ACC112 (cell line): Measurements from ENCODE around the gene ULK1.

ENCODE experiments used
- H2AFZ ChIP-seq: fragments of 200-600 bp; sonication (generic); one replicate; pipeline ENCODE4 v1.6.0; 2017; ENCODE audit warnings: antibody characterized with exemption, low read length; ENCODE audit not compliant: unreplicated experiment
- H3K27ac ChIP-seq: fragments of 200-600 bp; sonication (generic); 2 replicates; pipeline ENCODE4 v1.5.1; 2014; ENCODE audit warnings: low read depth, mild to moderate bottlenecking, antibody characterized with exemption, low read length, moderate library complexity
- H3K27me3 ChIP-seq: fragments of 200-600 bp; sonication (generic); 2 replicates; pipeline ENCODE4 v1.6.1; 2014; ENCODE audit warnings: mild to moderate bottlenecking, antibody characterized with exemption, low read length, moderate library complexity, mixed read lengths; ENCODE audit not compliant: insufficient read depth
- H3K36me3 ChIP-seq: fragments of 200-600 bp; sonication (generic); 2 replicates; pipeline ENCODE4 v1.6.1; 2016; ENCODE audit warnings: mild to moderate bottlenecking, antibody characterized with exemption, low read length, moderate library complexity, mixed read lengths; ENCODE audit not compliant: insufficient read depth
- H3K4me1 ChIP-seq: fragments of 200-600 bp; sonication (generic); one replicate; pipeline ENCODE4 v1.6.1; 2016; ENCODE audit warnings: low read length, mixed read lengths; ENCODE audit not compliant: insufficient read depth, unreplicated experiment, control insufficient read depth
- H3K4me3 ChIP-seq: fragments of 200-600 bp; sonication (generic); 2 replicates; pipeline ENCODE4 v1.5.1; 2014; ENCODE audit warnings: mild to moderate bottlenecking, low read depth, low read length
- H3K79me2 ChIP-seq: fragments of 200-600 bp; sonication (generic); one replicate; pipeline ENCODE4 v1.6.0; 2016; ENCODE audit warnings: low read length; ENCODE audit not compliant: control insufficient read depth, unreplicated experiment, insufficient read depth

ULK1 gene

DNA sequence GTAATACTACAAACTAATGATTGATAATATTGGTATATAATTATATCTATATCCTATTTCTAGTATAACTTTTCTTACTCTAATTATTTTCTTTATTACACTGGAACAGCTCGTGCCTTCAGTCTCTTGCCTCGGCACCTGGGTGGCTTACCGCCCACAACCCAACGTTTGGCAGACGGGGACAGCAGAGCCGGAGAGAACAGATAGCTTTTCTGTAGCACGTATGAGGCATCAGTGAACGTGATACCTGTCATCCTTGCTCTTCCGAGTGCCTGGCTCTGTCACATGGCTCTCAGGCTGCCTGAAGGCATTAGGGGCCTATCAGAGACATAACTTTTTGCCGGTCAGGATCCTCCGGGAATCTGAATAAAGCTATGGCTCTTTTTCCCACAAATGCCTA, 40.1 kb downstream of the ULK1 start:
- peaks cover 14% of the 10 kb centered on the region for H3K79me2 ChIP-seq
- peaks cover 18% of the 10 kb centered on the region; the same call in 1 of the 2 replicates for H3K36me3 ChIP-seq
- H3K27ac ChIP-seq = no peak overlapping the region
- H3K4me1 ChIP-seq = peaks cover 6% of the 10 kb centered on the region
- H3K4me3 ChIP-seq = no peak overlapping the region
- H3K27me3 ChIP-seq = no peaks in the 10 kb centered on the region
- H2AFZ ChIP-seq = no peak overlapping the region

DNA sequence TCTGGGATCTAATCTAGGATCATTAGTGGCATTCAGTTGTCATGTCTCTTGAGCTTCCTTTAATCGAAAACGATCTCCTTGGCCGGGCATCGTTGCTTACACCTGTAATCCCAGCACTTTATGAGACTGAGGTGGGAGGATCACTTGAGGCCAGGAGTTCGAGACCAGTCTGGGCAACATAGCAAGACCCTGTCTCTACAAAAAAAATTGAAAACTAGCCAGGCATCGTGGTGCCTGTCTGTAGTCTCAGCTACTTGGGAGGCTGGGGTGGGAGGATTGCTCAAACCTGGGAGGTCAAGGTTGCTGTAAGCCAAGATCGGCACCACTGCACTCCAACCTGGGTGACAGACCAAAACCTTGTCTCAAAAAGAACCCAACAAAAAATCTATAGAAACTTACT, 43.7 kb downstream of the ULK1 start:
- no peak overlapping the region for H3K27ac ChIP-seq
- no peaks in the 10 kb centered on the region for H3K79me2 ChIP-seq
- H2AFZ ChIP-seq = no peak overlapping the region
- no peaks in the 10 kb centered on the region for H3K4me1 ChIP-seq
- H3K4me3 ChIP-seq = no peak overlapping the region
- no peaks in the 10 kb centered on the region for H3K27me3 ChIP-seq
- peaks cover 11% of the 10 kb centered on the region; the same call in 1 of the 2 replicates for H3K36me3 ChIP-seq

DNA sequence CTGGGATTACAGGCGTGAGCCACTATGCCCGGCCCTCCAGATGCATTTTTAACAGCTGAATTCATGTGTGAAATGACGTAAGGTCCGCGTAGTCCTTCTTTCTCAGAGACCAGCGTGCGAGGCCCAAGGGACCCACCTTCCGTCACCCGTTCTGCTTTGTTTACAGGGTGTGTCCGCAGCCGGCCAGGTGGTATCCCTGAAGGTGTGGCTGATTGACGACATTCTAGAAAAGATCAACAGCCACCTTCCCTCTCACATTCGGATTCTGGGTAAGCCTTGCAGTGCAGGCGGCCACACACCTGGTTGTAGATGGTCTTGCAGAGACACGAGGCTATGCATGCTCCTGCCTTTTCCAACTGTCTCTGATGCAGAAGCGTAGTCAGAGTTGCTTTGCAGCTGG, 44.6 kb downstream of the ULK1 start:
- Histone ChIP-seq H3K36me3 (0 out of 2 replicates have a peak, but pooled peaks cover 4% of the 10 kb centered on the region), H3K4me1 (no peaks in the 10 kb centered on the region), H3K79me2 (no peaks in the 10 kb centered on the region), H3K27ac (no peak overlapping the region), H2AFZ (no peak overlapping the region), H3K27me3 (no peaks in the 10 kb centered on the region), H3K4me3 (no peak overlapping the region)

DNA sequence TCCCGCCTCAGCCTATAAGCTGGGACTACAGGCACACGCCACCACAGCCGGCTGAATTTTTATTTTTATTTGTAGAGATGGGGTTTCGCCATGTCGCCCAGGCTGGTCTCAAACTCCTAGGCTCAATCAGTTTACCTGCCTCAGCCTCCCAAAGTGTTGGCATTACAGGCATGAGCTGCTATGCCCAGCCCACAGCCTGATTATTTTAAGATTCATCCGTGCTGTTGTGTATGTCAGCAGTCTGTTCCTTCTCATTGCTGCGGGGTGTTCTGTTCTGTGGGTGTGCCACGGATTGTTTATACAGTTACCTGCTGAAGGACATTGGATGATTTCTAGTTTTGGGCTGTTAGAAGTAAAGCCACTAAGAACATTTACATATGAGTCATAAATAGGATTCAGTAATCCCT, 45.7 kb downstream of the ULK1 start:
- H3K4me1 ChIP-seq = no peaks in the 10 kb centered on the region
- no peaks in the 10 kb centered on the region for H3K27me3 ChIP-seq
- H3K27ac ChIP-seq = no peak overlapping the region
- H3K79me2 ChIP-seq = no peaks in the 10 kb centered on the region
- 0 out of 2 replicates have a peak, but pooled peaks cover 4% of the 10 kb centered on the region for H3K36me3 ChIP-seq
- no peak overlapping the region for H3K4me3 ChIP-seq
- no peak overlapping the region for H2AFZ ChIP-seq

DNA sequence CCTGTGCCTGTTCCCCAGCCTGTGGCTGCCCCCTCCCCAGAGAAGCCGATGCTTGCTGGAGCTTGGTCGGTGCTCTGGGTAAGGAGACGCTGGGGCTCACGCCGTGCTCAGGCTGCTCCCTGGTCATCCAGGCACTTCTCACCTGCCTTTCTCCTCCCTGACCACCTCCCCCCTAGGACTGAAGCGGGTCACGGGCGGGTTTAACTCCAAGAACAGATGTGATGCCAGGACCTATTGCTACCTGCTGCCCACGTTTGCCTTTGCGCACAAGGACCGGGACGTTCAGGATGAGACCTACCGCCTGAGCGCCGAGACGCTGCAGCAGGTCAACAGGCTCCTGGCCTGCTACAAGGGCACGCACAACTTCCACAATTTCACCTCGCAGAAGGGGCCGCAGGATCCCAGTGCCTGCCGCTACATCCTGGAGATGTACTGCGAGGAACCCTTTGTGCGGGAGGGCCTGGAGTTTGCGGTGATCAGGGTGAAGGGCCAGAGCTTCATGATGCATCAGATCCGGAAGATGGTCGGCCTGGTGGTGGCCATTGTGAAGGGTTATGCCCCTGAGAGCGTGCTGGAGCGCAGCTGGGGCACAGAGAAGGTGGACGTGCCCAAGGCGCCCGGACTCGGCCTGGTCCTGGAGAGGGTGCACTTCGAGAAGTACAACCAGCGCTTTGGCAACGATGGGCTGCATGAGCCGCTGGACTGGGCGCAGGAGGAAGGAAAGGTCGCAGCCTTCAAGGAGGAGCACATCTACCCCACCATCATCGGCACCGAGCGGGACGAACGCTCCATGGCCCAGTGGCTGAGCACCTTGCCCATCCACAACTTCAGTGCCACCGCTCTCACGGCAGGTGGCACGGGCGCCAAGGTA, 46.9 kb downstream of the ULK1 start:
- Histone ChIP-seq H3K79me2 (no peaks in the 10 kb centered on the region), H3K27ac (no peak overlapping the region), H3K4me1 (no peaks in the 10 kb centered on the region), H3K27me3 (no peaks in the 10 kb centered on the region), H3K4me3 (no peak overlapping the region), H2AFZ (no peak overlapping the region), H3K36me3 (0 out of 2 replicates have a peak, but pooled peaks cover 4% of the 10 kb centered on the region)

DNA sequence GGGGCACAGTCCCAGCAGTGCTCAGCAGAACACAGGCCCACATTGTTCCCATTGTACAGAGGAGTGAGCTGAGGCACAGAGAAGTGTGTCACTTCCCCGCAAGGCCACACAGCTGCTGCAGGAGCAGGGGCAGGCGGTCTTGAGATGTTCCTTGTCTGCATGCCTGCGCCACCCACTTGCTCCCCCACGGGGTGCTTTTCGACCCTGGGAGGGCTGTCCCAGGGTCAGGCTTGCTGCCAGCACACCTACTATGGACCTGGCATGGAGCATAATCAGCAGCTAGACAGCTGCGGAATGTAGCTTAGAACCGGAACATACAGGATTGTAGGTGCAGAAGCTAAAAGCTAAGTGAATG, 47.5 kb downstream of the ULK1 start:
- no peak overlapping the region for H3K27ac ChIP-seq
- H3K79me2 ChIP-seq = no peaks in the 10 kb centered on the region
- H3K4me1 ChIP-seq = no peaks in the 10 kb centered on the region
- 0 out of 2 replicates have a peak, but pooled peaks cover 4% of the 10 kb centered on the region for H3K36me3 ChIP-seq
- H3K4me3 ChIP-seq = no peak overlapping the region
- no peak overlapping the region for H2AFZ ChIP-seq
- H3K27me3 ChIP-seq = no peaks in the 10 kb centered on the region

DNA sequence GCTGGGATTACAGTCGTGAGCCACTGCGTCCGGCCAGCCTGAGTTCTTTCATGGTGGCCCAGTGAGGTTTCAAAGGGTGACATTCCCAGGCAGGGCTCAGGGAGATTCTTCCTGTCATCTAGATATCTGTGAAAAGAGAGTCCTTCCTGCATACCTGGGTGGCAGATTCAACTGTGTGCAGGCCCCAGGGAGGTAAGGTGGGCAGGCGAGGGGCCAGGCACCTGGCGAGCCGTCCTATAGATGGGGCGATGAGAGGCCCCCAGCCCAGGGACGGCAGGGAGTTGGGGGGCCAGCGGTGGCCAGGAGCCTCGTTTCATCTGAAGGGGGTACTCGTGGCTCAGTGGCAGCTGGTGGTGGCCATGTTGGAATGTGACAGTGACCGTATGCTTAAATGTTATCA, 48.2 kb downstream of the ULK1 start:
- no peak overlapping the region for H2AFZ ChIP-seq
- H3K4me1 ChIP-seq = no peaks in the 10 kb centered on the region
- H3K36me3 ChIP-seq = 0 out of 2 replicates have a peak, but pooled peaks cover 4% of the 10 kb centered on the region
- no peaks in the 10 kb centered on the region for H3K79me2 ChIP-seq
- no peaks in the 10 kb centered on the region for H3K27me3 ChIP-seq
- no peak overlapping the region for H3K27ac ChIP-seq
- H3K4me3 ChIP-seq = no peak overlapping the region

DNA sequence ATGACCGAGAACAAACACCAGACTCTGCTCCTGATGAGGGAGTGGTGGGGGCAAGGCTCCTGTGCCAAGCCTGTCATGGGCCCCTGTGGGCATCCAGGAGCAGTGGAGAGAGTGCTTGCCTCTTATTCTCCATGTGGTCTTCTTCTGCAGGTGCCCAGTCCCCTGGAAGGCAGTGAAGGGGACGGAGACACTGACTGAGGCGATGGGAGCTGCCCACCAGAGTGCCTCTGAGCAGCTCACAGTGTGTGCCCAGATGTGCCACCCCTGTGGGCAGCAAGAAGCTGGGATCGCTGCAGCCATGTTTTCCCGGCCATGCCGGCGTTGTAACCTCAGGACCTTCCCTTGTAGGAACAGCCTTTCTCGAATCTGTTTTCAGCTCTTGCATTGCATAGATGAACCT, 49.0 kb downstream of the ULK1 start:
- no peak overlapping the region for H2AFZ ChIP-seq
- H3K4me1 ChIP-seq = no peaks in the 10 kb centered on the region
- no peaks in the 10 kb centered on the region for H3K79me2 ChIP-seq
- H3K27me3 ChIP-seq = no peaks in the 10 kb centered on the region
- H3K4me3 ChIP-seq = no peak overlapping the region
- 0 out of 2 replicates have a peak, but pooled peaks cover 4% of the 10 kb centered on the region for H3K36me3 ChIP-seq
- no peak overlapping the region for H3K27ac ChIP-seq

DNA sequence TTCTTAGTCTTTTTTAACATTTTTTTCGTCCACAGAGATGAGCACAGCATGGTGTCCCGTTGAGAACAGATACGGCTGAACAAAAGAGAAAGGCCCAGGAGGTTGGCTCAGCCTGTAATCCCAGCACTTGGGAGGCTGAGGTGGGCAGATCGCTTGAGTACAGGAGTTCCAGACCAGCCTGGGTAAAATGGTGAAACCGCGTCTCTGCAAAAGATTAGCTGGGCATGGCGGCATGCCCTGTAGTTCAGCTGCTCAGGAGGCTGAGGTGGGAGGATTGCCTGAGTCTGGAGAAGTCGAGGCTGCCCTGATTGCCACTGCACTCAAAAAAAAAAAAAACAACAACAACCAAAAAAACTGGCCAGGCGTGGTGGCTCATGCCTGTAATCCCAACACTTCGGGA, 49.5 kb downstream of the ULK1 start:
- H3K27ac ChIP-seq = no peak overlapping the region
- no peaks in the 10 kb centered on the region for H3K27me3 ChIP-seq
- no peak overlapping the region for H3K4me3 ChIP-seq
- no peaks in the 10 kb centered on the region for H3K79me2 ChIP-seq
- H3K4me1 ChIP-seq = no peaks in the 10 kb centered on the region
- 0 out of 2 replicates have a peak, but pooled peaks cover 4% of the 10 kb centered on the region for H3K36me3 ChIP-seq
- no peak overlapping the region for H2AFZ ChIP-seq

DNA sequence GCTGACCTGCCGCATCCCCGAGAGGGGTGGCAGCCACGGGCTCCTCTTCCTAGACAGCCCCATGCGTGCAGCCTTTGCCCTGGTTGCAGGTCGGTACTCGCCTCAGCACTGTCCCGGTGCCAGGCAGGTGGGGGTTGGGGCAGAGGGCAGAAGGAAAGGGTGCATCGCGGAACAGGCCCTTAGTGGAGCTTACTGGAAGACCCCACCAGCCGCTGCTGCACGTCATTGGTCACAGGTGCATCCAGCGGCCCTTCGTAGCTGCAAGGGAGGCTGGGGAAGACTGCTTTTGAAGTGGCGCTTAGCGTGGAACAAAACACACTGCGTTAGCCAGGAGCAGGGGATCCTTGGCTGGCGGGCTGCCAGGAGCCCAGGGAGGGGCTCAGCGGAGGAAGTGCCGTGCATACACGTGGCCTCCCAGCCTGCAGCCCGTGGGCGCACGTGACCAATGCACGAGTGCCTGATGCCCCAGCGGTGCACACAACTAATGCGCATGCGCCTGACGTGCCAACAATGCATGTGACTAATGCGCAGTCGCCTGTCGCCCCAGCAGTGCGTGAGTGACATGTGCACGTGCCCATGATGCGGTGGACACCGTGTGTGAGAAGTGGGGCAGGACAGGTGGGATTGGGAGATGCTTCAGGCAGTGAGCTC, 50.3 kb downstream of the ULK1 start:
- H2AFZ ChIP-seq = no peak overlapping the region
- H3K36me3 ChIP-seq = no peaks in the 10 kb centered on the region
- H3K4me3 ChIP-seq = no peak overlapping the region
- H3K27me3 ChIP-seq = no peaks in the 10 kb centered on the region
- no peaks in the 10 kb centered on the region for H3K4me1 ChIP-seq
- no peaks in the 10 kb centered on the region for H3K79me2 ChIP-seq
- H3K27ac ChIP-seq = no peak overlapping the region

DNA sequence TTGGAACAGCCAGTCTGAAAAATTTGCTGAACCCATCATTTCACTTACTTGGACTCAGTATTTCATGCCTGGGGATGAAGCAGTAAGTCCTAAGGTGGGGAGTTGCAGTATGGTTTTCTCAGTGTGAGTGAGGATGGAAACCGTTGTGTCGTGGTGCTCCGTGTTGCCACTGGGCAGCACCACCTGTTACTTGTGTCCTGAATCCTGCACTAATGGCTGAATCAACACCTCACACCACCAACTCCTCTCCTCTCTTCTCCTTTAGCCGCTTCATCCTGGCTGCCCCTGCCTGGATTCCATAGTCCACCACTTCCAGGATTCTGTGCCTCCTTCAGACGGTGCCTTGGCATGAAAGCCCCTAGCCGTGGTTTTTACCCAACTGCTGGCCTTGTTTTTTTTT, 52.3 kb downstream of the ULK1 start:
- H3K36me3 ChIP-seq = no peaks in the 10 kb centered on the region
- H3K27ac ChIP-seq = no peak overlapping the region
- H3K4me1 ChIP-seq = peaks cover 4% of the 10 kb centered on the region
- H2AFZ ChIP-seq = no peak overlapping the region
- no peak overlapping the region for H3K4me3 ChIP-seq
- H3K79me2 ChIP-seq = peaks cover 17% of the 10 kb centered on the region
- no peaks in the 10 kb centered on the region for H3K27me3 ChIP-seq
